GM12872 (cell line): ENCODE results near the gene GJA1.

Experiments used
- TF ChIP-seq, protein P1 (sequence below): IDR thresholded peaks from 3 replicates; pipeline ENCODE4 v1.5.1; 2011; ENCODE audit warnings: low read depth, mild to moderate bottlenecking, low read length, moderate library complexity; ENCODE audit not compliant: insufficient read depth

Gene GJA1

DNA sequence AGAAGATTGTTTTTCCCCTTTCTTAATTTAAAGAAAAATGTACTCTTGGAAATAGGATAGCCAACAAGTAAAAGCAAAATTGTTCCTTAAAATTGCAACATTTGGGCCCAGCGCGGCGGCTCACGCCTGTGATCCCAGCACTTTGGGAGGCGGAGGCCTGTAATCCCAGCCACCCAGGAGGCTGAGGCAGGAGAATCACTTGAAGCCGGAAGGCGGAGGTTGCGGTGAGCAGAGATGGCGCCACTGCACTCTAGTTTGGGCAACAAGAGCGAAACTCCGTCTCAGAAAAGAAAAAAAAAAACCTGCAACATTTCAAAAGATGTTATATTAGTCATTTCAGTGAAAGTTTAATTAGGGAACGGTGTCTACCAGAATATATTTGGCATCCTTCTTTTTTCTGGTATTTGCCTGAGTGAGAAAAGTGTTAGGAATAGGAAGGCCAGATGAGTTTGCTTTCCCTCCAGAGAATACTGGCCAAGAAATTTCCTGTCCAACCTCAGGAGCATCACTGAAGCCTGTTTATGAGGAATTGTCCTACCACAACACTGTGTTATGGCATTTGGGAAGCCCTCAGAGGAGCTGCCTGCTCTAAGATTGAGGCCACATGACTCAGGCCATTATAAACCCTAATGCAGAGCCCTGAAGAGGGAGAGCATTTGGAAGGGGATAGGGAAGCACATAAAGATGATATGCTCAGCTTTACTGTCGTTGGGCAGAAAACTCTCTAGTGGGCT is 1.2 kb upstream of the GJA1 start:
- TF ChIP-seq, protein P1, sequence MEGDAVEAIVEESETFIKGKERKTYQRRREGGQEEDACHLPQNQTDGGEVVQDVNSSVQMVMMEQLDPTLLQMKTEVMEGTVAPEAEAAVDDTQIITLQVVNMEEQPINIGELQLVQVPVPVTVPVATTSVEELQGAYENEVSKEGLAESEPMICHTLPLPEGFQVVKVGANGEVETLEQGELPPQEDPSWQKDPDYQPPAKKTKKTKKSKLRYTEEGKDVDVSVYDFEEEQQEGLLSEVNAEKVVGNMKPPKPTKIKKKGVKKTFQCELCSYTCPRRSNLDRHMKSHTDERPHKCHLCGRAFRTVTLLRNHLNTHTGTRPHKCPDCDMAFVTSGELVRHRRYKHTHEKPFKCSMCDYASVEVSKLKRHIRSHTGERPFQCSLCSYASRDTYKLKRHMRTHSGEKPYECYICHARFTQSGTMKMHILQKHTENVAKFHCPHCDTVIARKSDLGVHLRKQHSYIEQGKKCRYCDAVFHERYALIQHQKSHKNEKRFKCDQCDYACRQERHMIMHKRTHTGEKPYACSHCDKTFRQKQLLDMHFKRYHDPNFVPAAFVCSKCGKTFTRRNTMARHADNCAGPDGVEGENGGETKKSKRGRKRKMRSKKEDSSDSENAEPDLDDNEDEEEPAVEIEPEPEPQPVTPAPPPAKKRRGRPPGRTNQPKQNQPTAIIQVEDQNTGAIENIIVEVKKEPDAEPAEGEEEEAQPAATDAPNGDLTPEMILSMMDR, result no peak

DNA sequence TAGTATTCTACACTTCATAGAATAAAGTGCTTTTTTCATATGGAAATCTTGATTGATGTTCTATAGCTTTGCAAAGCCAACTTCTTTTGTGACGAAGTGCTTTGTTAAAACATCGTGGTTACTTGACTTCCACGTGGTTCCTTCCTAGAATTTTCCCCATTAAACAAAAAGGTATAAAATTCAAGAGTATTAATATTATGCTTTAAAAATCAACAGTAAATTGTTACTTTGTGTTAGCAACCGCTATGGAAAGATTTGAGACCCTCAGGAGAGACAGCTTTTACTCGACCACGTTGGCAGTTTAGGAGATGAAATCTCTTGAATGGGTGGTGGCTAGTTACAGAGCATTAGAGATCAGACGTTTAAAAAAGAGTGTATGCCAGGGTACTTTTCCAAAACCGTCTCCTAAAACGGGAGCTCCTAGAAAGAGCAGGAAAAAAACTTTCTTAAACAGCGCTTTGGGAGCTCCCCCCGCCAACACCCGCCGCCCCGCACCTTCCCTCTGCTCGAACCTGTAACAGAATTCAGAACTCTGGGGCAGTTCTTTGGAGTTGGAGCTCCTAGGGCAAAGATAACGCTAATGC is 920 bp downstream of the GJA1 start:
- TF ChIP-seq, protein P1, result no peak

DNA sequence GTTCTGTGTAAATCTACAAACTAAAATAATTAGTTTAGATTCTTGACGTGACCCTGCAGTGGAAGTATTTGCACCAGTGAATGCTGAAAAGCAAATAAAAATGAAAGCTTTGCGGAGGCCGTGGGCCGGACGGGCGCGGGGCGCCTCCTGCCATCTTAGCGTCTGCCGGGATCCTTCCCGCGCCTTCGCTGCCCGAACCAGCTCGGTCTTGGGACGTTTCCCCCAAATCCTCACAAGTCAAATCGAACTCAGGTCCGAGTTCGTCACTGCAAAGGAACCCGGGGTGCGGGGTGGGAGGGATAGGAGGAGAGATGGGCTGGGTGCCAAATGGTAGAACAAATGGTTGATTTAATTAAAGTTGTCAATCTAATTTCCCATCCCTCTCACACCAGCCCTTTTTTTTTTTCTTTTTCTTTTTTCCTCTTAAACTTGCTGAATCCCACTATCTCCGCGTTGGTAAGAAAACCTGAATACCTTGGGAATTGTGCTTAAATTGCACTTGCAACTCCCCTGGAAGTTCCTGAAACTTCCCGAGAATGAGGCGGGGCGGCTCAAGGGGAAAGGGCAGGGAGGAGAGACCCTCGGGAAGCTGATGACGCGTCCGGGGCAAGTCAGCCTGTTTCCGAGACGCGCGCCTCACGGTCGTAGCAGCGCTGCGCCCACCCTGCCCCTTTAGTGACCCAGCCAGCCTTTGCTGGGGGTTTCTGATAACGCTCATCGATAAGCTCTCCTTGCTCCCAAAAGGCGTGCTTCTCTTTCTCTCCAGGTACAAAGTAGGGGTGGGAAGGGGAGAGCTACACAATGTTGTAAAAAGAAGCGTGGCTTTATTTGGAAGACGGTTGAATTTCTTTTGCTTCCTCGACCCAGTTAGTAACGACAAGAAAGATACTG is 1.8 kb downstream of the GJA1 start:
- TF ChIP-seq, protein P1, result no peak

DNA sequence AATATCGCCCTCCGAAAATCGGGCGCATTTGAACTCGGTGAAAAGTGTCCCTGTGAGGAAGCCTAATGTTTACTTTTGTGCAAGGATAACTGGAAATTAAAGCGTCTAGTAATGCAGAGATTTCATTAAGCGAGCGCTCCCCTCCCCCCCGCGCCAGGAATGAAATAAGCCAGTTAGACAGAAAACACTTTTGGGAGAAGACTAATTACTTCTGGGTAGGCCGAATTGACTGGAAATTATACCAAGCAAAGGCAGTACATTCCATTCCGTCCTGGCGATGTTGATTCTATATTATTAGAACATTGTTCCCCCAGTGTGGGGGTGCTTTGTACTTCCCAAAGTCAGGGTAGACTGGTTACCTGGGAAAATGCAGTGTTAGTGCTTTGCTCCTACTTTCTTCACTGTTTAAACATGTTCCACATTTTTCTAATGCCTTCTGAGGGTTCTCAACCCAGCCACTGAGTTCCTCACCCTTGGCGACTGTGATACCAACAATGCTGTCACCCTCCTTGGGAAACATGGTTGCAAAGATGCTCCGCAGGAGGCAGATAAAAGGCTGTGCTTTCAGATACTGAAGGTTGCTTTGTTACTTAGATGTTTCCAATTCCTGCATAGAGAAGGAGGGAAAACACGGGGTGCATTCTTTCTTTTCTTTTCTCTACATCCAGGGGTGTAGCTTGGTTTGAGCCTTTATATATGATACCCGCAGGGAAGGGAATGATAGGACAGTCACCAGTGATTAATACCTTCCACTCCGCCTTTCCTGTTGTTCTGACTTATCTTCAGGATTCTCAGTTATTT is 2.6 kb downstream of the GJA1 start:
- TF ChIP-seq, protein P1, result no peak

DNA sequence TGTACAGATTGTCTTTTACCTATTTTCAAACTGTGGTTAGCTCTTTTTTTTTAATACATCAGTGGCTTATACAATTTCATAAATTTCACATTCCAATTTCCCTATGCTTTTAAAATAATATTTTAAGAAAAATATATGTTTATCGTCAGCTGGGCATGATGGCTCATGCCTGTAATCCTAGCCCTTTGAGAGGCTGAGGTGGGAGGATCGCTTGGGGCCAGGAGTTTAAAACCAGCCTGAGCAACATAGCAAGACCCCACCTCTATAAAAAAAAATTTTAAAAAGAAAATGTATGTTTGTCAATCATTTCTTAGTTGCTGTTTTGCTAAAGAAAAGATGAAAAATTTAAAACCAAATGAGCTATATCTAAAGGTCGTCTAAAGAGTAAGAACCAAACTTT is 3.4 kb downstream of the GJA1 start:
- TF ChIP-seq, protein P1, result no peak

DNA sequence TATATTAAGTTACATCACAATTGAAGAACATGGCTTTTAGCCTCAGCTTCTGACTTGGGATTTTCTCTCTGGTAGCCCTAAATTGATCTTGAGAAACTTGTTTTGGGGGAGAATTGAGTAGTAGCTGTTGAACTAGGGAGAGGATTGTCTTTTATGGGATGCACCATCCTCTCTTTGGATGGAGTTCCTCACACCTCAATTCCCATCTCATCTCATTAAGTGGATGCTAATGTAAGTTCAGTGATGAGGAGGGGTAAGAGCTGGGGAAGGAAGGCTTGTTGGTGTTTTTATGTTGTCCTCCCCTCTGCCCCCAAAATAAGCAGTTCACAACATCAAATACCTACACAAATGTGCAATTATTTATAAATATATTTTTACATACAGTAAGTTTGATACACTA is 4.0 kb downstream of the GJA1 start:
- TF ChIP-seq, protein P1, result no peak
